ENCODE data around the gene USH1G.

The USH1G gene

DNA sequence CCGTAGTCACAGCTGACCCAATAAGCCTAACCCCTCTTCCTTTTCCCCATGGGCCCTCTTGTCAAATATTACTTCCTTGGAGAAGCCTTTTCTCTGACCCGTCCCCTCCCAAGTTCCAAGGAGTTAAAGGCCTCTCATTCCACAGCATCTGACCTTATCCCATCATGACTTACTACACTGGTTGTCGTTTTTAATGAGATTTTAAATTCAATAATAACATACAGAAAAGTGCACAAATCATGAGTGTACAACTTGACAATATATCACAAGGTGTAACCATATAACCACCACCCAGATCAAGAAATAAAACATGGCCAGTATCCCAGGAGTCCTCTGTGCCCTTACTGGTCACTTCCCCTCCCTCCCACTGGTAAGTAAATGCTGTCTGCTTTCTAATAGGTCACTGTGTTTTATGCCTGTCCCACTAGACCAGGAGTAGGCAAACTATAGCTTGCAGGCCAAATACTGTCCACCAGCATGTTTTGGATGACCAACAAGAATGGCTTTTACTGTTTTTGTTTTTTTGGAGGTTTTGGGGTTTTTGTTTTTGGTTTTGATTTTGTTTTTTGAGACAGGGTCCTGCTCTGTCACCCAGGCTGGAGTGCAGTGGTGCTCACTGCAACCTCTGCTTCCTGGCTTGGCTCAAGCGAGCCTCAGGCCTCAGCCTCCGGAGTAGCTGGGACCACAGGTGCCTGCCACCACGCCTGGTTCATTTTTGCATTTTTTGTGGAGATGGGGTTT is 49.0 kb downstream of the USH1G start:
- no peaks in the 10 kb centered on the region for H3K9me3 ChIP-seq (ENCODE audit: low read length)
- H3K36me3 ChIP-seq (ENCODE audit: insufficient read depth, low read length) = no peaks in the 10 kb centered on the region
- H3K27me3 ChIP-seq (ENCODE audit: insufficient read depth, low read length) = no peaks in the 10 kb centered on the region
- peak overlapping the region; percentile 78 for H3K9ac ChIP-seq (ENCODE audit: low read length)
- TF ChIP-seq EZH2 (IDR thresholded peaks at IDR 0.05; ENCODE audit: borderline replicate concordance, low read length) = no peak
- TF ChIP-seq CTCF (IDR thresholded peaks at IDR 0.05; ENCODE audit: low read length) = no peak
- H4K20me1 ChIP-seq (ENCODE audit: insufficient read depth, low read length) = no peaks in the 10 kb centered on the region
- H3K27ac ChIP-seq (ENCODE audit: low read depth, low read length, poor library complexity, severe bottlenecking) = no peak overlapping the region
- no peaks in the 10 kb centered on the region for H3K9me2 ChIP-seq (ENCODE audit: low read depth, low read length)
- H3K79me2 ChIP-seq (ENCODE audit: insufficient read depth, low read length) = no peaks in the 10 kb centered on the region
- no peak overlapping the region for H2AFZ ChIP-seq (ENCODE audit: low read length)
- H3F3A ChIP-seq (ENCODE audit: insufficient read depth, low read length) = no peaks in the 10 kb centered on the region
- H3K4me1 ChIP-seq (ENCODE audit: insufficient read depth, low read length, severe bottlenecking) = peaks cover 15% of the 10 kb centered on the region
- H3K4me2 ChIP-seq (ENCODE audit: low read length) = peak overlapping the region; percentile 72
- H3K4me3 ChIP-seq (ENCODE audit: low read depth, low read length, poor library complexity, severe bottlenecking) = peak overlapping the region; percentile 78

DNA sequence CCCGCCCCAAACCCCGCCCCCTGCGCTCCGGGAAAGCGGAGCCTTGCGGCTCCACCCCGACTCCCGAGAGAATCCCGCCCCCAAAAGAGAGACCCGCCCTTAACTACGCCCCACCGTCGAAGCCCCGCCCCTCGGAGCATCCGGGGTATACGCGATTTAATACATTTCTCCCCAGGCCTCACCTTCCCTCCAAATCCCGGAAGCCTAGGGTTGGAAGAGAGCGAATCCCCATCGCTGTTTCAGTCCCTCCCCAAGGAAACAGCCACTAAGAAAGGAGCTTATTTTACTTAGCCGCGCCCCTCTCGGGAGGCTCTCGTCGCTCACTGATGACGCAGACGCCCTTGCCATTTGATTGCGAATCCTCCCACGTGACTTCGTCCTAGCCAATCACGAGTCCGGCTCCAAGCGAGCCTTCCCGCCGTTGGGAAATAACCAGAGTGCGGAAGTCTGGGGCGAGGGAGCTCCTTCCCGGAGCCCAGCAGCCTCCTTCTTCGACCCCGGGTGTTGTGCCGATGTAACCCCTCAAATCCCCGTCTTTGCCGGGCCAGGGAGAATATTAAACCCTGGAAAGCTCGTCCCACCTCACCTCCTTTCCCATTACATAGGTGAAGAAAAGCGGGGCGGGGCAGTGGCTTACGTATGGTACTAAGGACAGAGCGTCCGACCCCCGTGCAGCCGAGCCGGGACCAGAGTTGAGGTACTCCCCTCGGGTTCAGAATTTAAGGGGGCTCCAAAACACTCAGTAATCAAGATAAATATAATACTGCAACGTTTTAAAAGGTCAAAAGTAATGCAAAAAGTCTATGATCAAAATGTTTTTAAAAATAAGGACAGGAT is 49.8 kb downstream of the USH1G start:
- Histone ChIP-seq H3K27ac (ENCODE audit: low read depth, low read length, poor library complexity, severe bottlenecking) (peak overlapping the region; percentile 34), H3K4me3 (ENCODE audit: low read depth, low read length, poor library complexity, severe bottlenecking) (peak overlapping the region; percentile 78), H3K4me1 (ENCODE audit: insufficient read depth, low read length, severe bottlenecking) (peaks cover 15% of the 10 kb centered on the region), H3K9me3 (ENCODE audit: low read length) (no peaks in the 10 kb centered on the region), H3K4me2 (ENCODE audit: low read length) (peak overlapping the region; percentile 82), H3K36me3 (ENCODE audit: insufficient read depth, low read length) (no peaks in the 10 kb centered on the region), H3K79me2 (ENCODE audit: insufficient read depth, low read length) (no peaks in the 10 kb centered on the region), H2AFZ (ENCODE audit: low read length) (no peak overlapping the region), H3F3A (ENCODE audit: insufficient read depth, low read length) (no peaks in the 10 kb centered on the region), H3K9ac (ENCODE audit: low read length) (peak overlapping the region; percentile 86), H3K9me2 (ENCODE audit: low read depth, low read length) (no peaks in the 10 kb centered on the region), H4K20me1 (ENCODE audit: insufficient read depth, low read length) (no peaks in the 10 kb centered on the region), H3K27me3 (ENCODE audit: insufficient read depth, low read length) (no peaks in the 10 kb centered on the region)
- TF ChIP-seq EZH2 (IDR thresholded peaks at IDR 0.05; ENCODE audit: borderline replicate concordance, low read length) (no peak), CTCF (IDR thresholded peaks at IDR 0.05; ENCODE audit: low read length) (no peak)

- Histone ChIP-seq H3K9me2 (ENCODE audit: low read depth, low read length) (no peaks in the 10 kb centered on the region), H3K4me1 (ENCODE audit: insufficient read depth, low read length, severe bottlenecking) (peaks cover 15% of the 10 kb centered on the region), H3K4me3 (ENCODE audit: low read depth, low read length, poor library complexity, severe bottlenecking) (peak within 1 kb of the TSS; percentile 78), H4K20me1 (ENCODE audit: insufficient read depth, low read length) (no peaks in the 10 kb centered on the region), H3K4me2 (ENCODE audit: low read length) (peak within 1 kb of the TSS; percentile 82), H3K9me3 (ENCODE audit: low read length) (no peaks in the 10 kb centered on the region), H3K36me3 (ENCODE audit: insufficient read depth, low read length) (no peaks in the 10 kb centered on the region), H3K79me2 (ENCODE audit: insufficient read depth, low read length) (no peaks in the 10 kb centered on the region), H3K9ac (ENCODE audit: low read length) (peak within 1 kb of the TSS; percentile 86), H2AFZ (ENCODE audit: low read length) (no peak within 1 kb of the TSS), H3F3A (ENCODE audit: insufficient read depth, low read length) (no peaks in the 10 kb centered on the region), H3K27me3 (ENCODE audit: insufficient read depth, low read length) (no peaks in the 10 kb centered on the region), H3K27ac (ENCODE audit: low read depth, low read length, poor library complexity, severe bottlenecking) (peak within 1 kb of the TSS; percentile 34)
- TF ChIP-seq EZH2 (IDR thresholded peaks at IDR 0.05; ENCODE audit: borderline replicate concordance, low read length) (no peak), CTCF (IDR thresholded peaks at IDR 0.05; ENCODE audit: low read length) (no peak)
Measured at GRCh38 chr17:74872313-74873036, 50.6 kb downstream of the USH1G start, which contains the start of gene FDXR. FDXR (minus strand) TSS chr17:74872994; CDS start chr17:74872944, 50 bp downstream.

Data from OCI-LY1 (cell line).